Gastroesophageal sphincter (tissue), 3 donors: Measurements from ENCODE around the gene POLN.

Experiments
- EP300 ChIP-seq: sonication (generic); formaldehyde crosslinking; IDR thresholded peaks from one replicate; pipeline ENCODE4 v1.6.1; 2017; ENCODE audit warnings: antibody characterized with exemption, mild to moderate bottlenecking
- TF ChIP-seq, protein P1 (sequence below), 4 experiments: fragments of 200-600 bp in 2 of 4; fragments of 450-650 bp in 2 of 4; sonication (generic) in 1 of 4; IDR thresholded peaks; one replicate each; pipeline ENCODE4 v1.5.1; 2017 to 2019; ENCODE audit warnings: antibody characterized with exemption in 4 of 4, mild to moderate bottlenecking in 2 of 4, moderate library complexity in 2 of 4

DNA sequence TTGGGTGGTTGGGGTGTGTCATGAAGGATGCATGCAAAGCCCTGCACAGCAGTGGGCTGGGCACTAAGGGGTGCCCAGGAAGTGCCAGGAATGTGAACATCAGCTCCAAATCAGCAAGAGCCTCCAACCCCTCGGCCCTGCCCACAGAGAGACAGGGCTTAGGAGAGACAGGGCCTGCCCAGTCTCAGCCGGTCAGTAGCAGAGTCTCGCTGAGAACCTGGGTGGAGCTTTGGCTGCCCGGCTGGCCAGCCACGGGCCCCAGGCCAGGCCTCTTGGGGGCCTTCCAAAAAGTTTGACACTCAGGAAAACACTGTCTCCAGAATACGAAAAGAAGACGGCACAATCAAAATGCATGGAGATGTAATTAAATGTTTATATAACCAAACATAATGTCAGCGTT, 24.3 kb upstream of the POLN start:
- no peak for TF ChIP-seq EP300
- TF ChIP-seq, protein P1, sequence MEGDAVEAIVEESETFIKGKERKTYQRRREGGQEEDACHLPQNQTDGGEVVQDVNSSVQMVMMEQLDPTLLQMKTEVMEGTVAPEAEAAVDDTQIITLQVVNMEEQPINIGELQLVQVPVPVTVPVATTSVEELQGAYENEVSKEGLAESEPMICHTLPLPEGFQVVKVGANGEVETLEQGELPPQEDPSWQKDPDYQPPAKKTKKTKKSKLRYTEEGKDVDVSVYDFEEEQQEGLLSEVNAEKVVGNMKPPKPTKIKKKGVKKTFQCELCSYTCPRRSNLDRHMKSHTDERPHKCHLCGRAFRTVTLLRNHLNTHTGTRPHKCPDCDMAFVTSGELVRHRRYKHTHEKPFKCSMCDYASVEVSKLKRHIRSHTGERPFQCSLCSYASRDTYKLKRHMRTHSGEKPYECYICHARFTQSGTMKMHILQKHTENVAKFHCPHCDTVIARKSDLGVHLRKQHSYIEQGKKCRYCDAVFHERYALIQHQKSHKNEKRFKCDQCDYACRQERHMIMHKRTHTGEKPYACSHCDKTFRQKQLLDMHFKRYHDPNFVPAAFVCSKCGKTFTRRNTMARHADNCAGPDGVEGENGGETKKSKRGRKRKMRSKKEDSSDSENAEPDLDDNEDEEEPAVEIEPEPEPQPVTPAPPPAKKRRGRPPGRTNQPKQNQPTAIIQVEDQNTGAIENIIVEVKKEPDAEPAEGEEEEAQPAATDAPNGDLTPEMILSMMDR (IDR thresholded peaks at IDR 0.05): no peak
